ENCODE measurements around the gene CIBAR2. TPM values are rescaled to one million over a fixed set of nuclear protein-coding genes. Genes with fewer than 3 reads are reported as not detected.

CIBAR2 gene
- total RNA-seq, 1 experiment from 2014 or later, result not detected

DNA sequence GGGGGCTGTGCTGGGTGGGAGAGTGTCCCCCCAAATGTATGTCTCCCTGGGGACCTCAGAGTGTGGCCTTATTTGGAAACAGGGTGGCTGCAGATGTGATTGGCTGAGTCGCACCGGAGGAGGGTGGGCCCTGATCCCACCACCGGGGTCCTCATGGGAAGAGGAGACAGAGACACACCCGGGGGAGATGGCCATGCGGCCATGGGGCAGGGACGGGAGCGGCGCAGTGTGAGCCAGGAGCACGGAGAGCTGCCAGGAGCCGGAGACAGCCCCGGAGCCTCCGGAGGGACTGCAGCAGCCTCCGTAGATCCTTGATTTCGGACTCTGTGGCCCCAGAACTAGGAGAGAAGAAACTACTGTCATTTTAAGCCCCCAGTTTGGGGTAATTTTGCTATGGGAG lies 1.6 kb upstream of the CIBAR2 start:
- Mint-ChIP-seq H3K4me1 (peaks cover 18 to 32% of the 10 kb centered on the region in 2 experiments), H3K27me3 (ENCODE audit: low read depth) (peaks cover 10% of the 10 kb centered on the region), H3K27ac (no peak overlapping the region), H3K36me3 (ENCODE audit: insufficient read depth in 1 of 3, low read depth in 3 of 3) (no peaks in the 10 kb centered on the region), H3K4me3 (no peak overlapping the region), H3K9me3 (no peaks in the 10 kb centered on the region; a peak in 2 of 5 replicates)
- Histone ChIP-seq H3K27ac (ENCODE audit: insufficient read length, low read depth, low read length) (no peak overlapping the region), H3K56ac (ENCODE audit: insufficient read length, low read depth, low read length) (no peak overlapping the region), H4K8ac (replicated peaks; ENCODE audit: insufficient read length, low read depth, low read length) (no peak overlapping the region), H2BK15ac (ENCODE audit: low read depth, low read length) (no peak overlapping the region), H3K14ac (ENCODE audit: insufficient read depth, low read length) (peak overlapping the region; percentile 61; the same call in 1 of the 2 replicates), H3T11ph (ENCODE audit: low read length) (no peak overlapping the region), H3K79me2 (ENCODE audit: insufficient read depth, low read length) (no peaks in the 10 kb centered on the region), H3K9me3 (ENCODE audit: control insufficient read depth, low read depth, low read length) (no peaks in the 10 kb centered on the region), H2BK120ac (ENCODE audit: low read depth, low read length, poor library complexity, severe bottlenecking) (no peak overlapping the region), H4K91ac (ENCODE audit: insufficient read length, low read depth, low read length) (no peak overlapping the region), H2BK12ac (ENCODE audit: insufficient read length, low read depth, low read length) (no peak overlapping the region), H3K9ac (ENCODE audit: extremely low read depth, insufficient read length, low read length) (no peak overlapping the region), H3K4me2 (ENCODE audit: insufficient read depth, insufficient read length, low read length) (no peak overlapping the region), H4K20me1 (ENCODE audit: control insufficient read depth, insufficient read depth, insufficient read length) (no peaks in the 10 kb centered on the region), H4K5ac (ENCODE audit: insufficient read length, low read depth, low read length) (no peak overlapping the region), H2AFZ (ENCODE audit: low read length) (no peak overlapping the region), H3K23ac (ENCODE audit: insufficient read length, low read depth, low read length) (no peak overlapping the region), H3K4me1 (ENCODE audit: insufficient read depth, low read length) (no peaks in the 10 kb centered on the region), H3K79me1 (ENCODE audit: insufficient read depth, low read depth, low read length, poor library complexity, severe bottlenecking) (no peaks in the 10 kb centered on the region), H3K18ac (ENCODE audit: insufficient read length, low read depth, low read length) (peak overlapping the region; percentile 31), H3K27me3 (ENCODE audit: insufficient read depth, low read length) (no peaks in the 10 kb centered on the region), H2AK5ac (ENCODE audit: insufficient read length, low read length) (no peak overlapping the region), H3K23me2 (ENCODE audit: insufficient read length, low read depth, low read length, poor library complexity, severe bottlenecking) (no peaks in the 10 kb centered on the region), H2BK20ac (ENCODE audit: low read depth, low read length, poor library complexity, severe bottlenecking) (no peak overlapping the region), H2BK5ac (ENCODE audit: insufficient read length, low read length) (no peak overlapping the region), H3K4ac (ENCODE audit: low read depth, low read length) (no peak overlapping the region)
- TF ChIP-seq, protein P1, sequence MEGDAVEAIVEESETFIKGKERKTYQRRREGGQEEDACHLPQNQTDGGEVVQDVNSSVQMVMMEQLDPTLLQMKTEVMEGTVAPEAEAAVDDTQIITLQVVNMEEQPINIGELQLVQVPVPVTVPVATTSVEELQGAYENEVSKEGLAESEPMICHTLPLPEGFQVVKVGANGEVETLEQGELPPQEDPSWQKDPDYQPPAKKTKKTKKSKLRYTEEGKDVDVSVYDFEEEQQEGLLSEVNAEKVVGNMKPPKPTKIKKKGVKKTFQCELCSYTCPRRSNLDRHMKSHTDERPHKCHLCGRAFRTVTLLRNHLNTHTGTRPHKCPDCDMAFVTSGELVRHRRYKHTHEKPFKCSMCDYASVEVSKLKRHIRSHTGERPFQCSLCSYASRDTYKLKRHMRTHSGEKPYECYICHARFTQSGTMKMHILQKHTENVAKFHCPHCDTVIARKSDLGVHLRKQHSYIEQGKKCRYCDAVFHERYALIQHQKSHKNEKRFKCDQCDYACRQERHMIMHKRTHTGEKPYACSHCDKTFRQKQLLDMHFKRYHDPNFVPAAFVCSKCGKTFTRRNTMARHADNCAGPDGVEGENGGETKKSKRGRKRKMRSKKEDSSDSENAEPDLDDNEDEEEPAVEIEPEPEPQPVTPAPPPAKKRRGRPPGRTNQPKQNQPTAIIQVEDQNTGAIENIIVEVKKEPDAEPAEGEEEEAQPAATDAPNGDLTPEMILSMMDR (conservative IDR thresholded peaks at IDR 0.05), result no peak
- no CpG with 5 or more reads among the region's 14 CpGs for WGBS (ENCODE audit: extremely low coverage, insufficient read length, low lambda C conversion rate)
- no peak for DNase-seq

Measured in H9 (cell line).